ENCODE results near the gene CAND1. TPM values are rescaled to one million over a fixed set of nuclear protein-coding genes. Genes with fewer than 3 reads are reported as not detected.

The CAND1 gene
- 113 and 180 TPM in 2 replicates for total RNA-seq

DNA sequence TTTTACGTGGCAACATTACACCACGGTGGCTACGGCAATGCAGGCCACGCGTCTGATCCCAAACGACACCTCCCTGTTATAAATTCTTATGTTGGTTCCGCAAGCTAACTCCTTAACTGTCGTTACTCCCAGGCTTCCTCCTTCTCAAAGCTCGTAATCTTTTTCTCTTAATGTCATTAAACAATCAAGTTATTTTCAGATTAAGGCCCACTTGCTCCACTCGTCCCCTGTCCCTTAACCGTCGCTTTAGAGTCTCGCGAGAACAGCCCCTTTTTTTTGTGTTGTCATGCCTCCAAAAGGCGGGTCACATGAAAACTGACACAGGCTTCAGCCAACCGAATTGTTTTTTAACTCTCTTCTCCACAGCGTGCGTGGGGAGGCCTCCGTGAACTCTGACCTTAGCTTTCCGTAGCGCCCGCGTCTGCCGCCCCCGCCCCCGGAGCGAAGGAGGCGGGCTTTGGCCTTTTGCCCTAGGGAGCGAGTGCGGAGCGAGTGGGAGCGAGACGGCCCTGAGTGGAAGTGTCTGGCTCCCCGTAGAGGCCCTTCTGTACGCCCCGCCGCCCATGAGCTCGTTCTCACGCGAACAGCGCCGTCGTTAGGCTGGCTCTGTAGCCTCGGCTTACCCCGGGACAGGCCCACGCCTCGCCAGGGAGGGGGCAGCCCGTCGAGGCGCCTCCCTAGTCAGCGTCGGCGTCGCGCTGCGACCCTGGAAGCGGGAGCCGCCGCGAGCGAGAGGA lies at the start of gene CAND1:
CAND1 (plus strand) TSS at position 463 of the 737 bp plus-strand sequence. CDS start 360 bp downstream, outside the sequence.
- DNase-seq (ENCODE audit: low read depth), result peak; percentile 97

DNA sequence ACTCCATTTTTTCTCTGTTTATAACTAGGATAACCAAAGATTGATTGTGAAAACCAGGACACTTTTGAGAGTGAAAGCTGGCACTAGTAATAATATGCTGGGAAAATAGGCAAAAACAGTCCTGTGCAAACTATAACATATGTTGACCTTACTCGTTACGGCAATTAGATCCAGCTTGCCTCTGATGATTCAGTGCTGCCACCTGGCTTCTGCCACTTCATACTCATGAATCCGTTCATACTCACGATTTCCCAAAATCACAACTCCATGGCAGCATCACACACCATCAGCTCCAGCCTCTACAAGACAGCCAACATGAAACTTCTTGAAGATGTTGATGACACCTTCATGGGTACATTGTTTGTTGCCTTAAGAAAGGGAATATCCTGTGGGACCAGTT lies 49.1 kb upstream of the CAND1 start:
- DNase-seq (ENCODE audit: low read depth), result no peak

DNA sequence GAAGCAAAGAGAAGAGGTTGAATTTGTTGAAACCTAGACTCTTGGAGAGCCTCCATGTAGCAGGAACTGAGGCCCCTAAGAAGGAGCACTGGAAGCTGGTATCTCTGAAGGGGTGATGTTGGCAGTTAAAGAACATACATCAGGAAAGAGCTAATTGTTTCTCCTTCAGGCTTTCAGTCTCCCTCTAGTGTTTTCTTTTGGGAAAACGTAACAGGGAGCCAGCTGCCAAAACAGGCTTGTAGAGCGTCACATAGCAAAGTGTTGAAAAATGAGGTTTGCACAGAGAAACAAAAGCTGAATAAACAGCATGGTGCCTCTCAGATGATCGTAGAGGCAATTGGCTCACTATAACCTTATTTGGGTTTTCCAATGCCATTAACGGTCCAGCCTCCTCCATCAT lies 46.9 kb upstream of the CAND1 start:
- peak; percentile 30 for DNase-seq (ENCODE audit: low read depth)

DNA sequence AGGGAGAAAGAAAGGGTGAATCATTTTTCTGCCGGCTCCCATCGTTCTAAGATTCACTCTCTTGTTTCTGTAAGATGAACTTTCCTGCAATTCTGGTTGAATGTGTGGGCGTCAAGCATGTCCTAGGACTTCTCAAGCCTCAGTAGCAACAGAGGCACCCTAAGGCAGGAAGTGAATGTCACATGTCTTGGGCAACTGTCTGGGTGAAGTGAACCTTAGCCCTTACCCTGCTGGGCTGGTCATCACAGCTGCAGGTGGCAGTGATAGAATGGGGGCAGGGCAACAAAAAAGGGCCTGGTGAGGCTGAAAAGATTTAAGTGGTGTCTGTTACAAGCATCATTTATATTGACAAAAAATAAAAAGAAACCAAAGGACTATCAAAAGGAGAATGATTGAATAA lies 45.9 kb upstream of the CAND1 start:
- DNase-seq (ENCODE audit: low read depth), result peak; percentile 17

DNA sequence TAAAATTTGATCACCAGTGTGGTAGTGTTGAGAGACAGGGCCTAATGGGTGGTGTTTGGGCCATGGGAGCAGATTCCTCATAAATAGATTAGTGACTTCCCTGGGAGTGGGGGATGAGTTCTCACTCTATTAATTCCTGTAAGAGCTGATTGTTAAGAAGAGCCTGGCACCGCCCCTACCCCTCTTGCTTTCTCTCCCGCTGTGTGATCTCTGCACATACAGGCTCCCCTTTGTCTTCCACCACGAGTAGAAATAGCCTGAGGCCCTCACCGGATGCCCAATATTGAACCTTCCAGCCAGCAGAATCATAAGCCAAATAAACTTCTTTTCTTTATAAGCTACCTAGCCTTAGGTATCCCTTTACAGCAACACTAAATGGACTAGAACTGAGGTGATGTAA lies 31.9 kb upstream of the CAND1 start:
- DNase-seq (ENCODE audit: low read depth), result no peak

DNA sequence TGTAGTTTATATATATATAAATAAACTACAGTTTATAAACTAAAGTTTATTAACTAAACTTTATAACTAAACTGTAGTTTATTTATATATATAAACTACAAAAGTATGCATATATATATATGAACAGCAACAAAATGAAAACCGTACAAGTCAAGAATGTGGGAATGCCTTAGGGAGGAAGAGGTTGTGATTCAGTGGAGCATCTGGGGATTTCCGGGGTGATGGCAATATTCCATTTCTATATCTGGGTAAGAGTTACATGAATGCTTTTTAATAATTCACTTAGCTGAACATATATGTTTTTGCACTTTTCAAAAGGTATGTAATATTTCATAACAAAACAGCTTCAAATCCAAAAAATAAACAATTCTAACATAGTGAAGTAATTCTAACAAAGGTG lies 30.1 kb upstream of the CAND1 start:
- no peak for DNase-seq (ENCODE audit: low read depth)

DNA sequence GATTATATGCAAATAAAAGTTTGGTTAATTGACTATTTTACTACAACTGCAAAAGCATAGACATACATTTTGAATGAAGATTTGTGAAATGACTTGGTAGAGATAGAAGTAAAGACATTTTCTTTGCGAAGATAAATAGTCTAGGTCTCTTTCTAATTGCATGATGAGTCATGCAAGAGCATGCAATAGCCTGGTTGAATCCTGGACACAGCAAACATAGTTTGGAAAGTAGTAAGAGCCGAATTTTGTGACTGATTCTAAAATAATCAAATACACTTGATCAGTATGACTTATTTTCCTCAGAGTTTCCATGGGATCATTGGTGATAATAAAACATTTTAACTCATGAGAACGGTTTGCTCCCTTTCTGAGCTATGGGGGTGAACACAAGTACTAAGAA lies 27.7 kb upstream of the CAND1 start:
- DNase-seq (ENCODE audit: low read depth), result peak; percentile 17

DNA sequence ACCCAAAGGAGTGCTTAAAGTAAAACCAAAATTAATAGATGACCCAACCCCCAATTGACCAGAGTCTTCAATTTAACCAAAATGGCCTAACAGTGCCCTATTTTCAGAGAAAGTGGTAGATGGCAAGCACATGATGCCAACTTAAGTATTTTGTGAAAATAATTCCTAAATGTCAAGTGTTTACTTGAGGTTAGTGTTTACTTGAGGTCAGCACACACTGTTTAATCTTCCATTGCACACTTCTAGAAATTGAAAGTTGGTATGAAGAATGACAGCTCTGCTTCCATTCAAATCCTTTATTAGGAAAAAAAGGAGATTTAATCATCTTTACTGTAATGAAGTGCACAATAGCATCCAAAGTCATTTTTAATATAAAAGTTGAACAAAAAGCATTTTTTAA lies 25.9 kb upstream of the CAND1 start:
- no peak for DNase-seq (ENCODE audit: low read depth)

DNA sequence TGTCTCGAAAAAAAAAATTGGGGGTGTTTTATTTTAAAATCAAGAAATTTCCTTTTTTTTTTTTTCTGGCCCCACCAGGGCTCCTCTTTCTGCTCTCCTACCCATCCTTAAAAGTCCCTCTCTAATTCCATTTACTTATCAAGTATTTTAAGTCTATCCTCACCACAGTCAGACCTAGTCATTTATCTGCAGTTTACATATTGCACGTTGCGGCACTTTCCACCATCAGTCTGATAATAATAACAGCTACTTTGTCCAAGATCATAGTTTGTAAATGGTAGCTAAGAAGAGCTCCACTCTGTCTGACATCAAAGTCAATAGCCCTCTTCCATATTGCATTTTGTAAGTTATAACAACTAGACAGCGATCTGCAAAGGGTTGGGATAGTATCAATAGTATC lies 23.6 kb upstream of the CAND1 start:
- DNase-seq (ENCODE audit: low read depth), result no peak

DNA sequence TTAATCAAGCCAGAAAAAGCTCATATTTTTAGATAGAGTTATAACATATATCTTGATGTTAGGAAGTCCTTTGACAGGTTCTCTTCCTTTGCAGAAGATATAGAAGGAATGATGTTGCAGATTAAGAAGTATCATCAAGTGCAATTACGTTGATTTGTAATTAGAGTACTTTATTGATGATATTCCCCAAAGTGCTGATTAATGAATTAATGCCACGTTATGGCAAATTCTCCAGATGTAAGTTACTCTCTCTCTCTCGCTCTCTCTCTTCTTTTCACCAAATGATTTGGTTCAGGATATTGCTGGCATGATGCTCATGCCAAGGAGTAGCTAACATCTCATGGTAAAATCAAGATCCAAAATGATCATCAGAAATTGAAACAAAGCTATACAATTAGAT lies 18.1 kb upstream of the CAND1 start:
- no peak for DNase-seq (ENCODE audit: low read depth)

DNA sequence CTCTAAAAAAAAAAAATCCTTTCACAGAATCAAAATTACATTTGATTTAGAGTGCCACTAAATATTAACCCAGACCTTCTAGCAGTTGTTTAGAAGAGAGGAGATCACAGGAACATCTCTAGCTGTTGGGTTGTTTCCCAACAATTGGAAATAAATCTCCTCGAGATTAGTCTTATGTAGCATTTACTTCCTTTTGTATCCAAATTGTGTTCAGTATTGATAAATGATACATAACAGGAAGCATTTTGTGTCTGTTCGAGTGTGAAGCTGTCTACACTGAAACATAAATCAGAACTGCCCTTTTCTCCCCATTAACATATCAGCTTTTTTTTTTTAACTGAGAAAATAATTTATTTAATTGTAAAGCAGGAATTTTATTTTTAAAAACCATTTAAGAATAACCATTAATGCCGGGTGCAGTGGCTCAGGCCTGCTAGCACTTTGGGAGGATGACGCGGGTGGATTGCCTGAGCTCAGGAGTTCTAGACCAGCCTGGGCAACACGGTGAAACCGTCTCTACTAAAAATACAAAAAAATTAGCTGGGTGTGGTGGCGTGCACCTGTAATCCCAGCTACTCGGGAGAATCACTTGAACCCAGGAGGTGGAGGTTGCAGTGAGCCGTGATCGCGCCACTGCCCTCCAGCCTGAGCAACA lies 14.7 kb upstream of the CAND1 start:
- DNase-seq (ENCODE audit: low read depth), result no peak

DNA sequence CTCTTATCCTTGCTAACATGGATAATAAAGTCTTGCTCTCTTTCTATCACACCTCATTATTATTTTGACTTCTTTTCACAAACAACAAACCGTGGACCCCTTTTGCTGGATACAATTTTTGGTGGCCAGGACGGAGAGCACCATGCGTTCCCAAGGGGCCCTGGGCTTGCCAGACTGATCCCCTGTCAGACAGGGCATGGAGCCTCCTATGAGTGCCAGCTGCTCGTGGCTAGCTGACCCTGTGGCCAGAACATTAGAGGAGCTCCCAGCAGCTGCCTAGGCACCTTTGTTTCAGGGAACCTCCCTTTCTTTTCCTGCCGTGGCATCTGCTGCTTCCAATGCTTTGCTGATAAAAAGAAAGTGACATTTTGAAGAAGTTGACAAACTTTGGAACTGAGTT lies 12.5 kb upstream of the CAND1 start:
- DNase-seq (ENCODE audit: low read depth), result no peak

DNA sequence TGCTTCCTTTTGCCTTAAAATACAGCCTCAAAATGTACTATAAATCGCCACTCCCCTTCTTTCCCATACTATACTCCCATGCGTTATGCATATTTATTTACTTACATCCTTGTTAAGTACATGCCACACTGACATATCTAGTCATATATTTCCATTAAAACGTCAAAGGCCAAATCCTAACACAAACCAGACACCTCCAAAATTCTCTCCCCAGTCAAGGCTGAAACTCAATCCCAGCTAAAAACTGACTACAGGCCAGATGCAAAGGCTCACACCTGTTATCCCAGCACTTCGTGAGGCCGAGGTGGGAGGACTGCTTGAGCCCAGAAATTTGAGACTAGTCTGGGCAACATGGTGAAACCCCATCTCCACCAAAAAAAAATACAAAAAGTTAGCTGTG lies 5.7 kb upstream of the CAND1 start:
- no peak for DNase-seq (ENCODE audit: low read depth)

DNA sequence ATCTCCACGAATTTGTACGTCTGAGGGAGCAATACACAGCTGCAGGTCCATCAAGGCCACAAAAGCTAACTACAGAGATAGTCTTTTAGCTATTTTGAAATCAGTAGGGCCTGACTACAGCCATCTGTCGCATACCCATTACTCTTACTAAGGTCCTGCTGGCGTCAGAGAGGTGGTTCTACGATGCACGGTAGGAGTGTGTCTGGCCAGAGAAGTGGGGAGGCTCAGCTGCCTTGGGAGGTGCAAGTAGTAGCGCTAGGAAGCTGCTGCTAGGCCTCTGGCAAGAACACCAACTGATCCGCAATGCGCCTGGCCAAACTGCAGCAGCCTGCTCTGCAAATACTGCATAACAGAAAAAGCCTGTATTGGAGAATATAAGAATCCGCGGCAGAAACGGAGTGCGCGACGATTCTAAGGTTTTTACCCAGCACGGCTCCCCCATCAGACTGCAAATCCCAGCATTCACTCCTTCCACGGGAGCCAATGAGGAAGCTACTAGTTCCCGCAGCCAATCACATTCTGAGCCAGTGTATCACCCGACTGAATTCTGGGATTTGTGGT lies 743 bp upstream of the CAND1 start:
- peak; percentile 99 for DNase-seq (ENCODE audit: low read depth)

DNA sequence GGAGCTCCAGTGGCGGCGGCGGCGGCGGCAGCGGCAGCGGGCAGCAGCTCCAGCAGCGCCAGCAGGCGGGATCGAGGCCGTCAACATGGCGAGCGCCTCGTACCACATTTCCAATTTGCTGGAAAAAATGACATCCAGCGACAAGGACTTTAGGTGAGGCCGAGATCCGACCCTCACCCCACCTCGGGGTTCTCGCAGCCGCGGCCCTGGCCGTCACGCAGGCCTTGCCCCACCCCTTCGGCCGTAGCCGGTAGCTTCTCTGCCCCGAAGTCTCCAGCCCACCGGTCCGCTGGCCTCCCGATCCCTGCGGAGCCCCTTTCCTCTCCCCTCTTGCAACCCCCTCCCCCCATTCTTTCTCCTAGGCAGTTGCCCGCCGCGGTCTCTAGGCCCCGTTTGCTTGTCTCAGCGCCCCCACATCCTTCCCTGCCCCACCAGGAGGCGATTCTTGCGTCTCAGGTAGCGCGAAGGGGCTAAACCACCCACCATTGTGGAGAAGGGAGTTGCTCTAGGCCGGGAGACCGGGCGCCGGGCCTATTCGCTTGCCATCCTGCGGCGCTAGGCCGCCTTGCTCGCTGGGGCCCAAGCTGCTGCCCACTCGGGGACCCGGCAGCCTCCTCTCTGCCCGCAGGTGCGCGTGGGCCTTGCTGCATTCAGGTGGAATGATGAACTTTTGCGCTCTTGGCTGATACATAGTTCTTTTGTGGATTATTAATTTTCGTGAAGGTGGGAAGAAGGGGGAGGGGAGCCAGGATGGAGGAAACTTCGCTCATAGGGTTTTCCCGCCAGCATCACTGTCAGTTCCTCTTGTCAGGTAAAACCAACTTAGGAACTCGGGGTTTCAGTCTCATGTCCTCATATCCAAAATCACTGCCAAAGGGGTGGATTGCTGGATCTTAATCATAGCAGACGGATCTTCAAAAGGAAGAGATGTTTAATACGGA lies 745 bp downstream of the CAND1 start:
- DNase-seq (ENCODE audit: low read depth), result no peak

DNA sequence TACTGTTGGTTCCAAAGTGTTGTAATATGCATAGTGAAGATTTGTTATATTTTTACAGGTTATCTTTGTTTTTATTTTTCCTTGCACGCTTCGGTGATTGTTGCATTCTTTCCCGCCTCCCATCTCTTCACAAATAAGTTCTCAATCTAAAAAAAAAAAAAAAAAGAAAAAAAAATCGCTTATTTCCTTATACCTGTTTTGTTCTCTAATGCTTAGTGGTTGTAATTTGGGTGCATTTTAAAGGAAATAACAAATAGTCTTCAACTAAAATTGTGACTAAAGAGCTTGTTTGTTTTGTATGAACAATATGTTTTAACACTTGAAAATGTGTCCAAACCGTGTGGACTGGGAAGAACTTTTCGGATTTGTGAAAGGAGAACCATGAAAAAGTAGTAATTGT lies 1.5 kb downstream of the CAND1 start:
- DNase-seq (ENCODE audit: low read depth), result no peak

DNA sequence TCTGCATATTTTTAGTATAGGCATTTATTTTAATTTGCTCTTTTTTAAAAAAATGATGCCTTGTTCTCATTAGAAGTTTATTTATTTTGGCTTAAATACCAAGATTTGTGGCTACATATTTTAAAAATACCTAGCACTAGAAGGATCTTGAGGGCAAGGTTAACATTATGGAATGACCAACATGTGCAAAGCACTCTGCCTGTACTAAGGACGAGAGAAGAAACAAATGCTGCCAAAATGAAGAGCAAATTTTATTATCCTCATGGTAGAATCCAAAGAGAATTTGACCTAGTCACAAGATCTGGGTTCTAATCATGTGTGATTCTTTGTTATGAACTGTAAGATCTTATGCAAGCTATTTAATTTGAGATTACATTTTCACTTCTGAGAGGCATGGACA lies 2.8 kb downstream of the CAND1 start:
- no peak for DNase-seq (ENCODE audit: low read depth)

DNA sequence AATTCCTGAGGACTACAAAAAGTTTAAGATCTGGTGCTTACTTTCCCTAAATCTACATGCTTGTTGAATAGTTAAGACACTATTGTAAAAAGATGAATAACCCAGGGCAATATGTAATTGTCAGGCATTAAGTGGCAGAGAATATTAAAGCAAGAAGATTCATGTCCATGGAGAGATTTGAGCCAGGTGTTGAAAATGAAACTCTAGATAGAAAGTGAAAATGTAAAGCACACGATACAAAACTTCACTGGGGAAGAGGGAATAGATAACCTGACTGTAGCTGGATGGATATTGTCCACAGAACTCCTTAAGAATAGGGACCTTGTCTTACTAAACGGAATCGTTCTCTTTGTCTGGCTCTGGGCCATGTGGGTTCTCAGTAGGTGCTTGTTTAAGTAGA lies 5.0 kb downstream of the CAND1 start:
- no peak for DNase-seq (ENCODE audit: low read depth)

DNA sequence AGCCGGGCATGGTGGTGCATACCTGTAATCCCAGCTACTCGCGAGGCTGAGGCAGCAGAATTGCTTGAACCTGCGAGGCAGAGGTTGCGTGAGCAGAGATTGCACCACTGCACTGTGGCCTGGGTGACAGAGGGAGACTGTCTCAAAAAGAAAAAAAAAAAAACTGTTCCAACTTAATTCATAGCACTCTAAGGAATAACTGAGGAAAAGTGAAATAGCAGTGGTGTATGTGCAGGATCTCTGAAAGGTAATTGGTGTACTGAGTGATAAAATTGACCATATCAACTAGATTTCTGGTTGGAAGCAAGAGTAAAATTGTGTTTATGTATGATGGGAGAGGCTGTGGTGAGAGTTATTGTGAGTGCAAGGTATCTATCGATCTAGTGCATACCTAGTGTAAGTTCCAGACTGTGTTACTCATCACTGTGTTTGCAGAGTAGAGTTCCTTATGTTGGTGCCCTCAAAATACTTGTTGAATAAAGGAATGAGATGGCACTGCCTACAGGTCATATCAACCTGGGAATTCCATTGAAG lies 6.3 kb downstream of the CAND1 start:
- DNase-seq (ENCODE audit: low read depth), result peak; percentile 47

DNA sequence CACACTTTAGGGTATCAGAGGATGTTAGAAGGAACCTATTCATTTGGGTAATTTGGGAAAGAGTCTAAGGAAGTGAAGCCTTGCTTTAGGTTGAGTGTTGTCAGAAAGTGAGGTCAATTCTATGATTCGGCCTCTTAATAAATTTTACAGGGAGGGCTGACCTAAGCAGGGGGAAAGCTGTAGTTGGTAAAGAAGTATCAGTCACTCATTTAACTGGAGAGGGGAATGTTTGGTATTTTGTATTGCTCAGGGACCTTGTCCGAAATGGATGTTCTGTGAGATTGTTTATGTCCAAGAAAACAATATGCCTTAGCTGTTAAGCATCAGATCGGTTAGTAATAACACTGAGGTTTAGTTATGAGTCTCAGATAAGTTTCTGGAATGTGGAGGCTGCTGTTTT lies 7.3 kb downstream of the CAND1 start:
- DNase-seq (ENCODE audit: low read depth), result no peak

DNA sequence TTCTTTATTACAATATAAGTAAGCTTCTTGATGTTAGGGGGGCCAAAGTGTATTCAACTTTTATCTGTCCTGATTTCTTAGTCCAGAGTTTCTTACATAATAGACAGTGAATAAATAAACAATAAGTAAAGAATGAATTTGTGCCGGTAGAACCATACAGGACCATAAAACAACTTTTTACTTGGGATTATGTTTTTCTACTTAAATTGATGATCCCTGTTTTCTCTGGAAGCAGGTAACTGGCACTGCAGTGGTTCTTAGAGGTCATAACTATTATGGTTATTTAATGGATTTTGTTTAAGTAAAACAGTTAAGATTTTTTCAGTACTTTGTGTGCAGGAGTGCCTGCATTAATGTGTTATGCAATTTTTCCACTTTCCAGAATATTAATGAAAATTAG lies 10.5 kb downstream of the CAND1 start:
- DNase-seq (ENCODE audit: low read depth), result no peak

DNA sequence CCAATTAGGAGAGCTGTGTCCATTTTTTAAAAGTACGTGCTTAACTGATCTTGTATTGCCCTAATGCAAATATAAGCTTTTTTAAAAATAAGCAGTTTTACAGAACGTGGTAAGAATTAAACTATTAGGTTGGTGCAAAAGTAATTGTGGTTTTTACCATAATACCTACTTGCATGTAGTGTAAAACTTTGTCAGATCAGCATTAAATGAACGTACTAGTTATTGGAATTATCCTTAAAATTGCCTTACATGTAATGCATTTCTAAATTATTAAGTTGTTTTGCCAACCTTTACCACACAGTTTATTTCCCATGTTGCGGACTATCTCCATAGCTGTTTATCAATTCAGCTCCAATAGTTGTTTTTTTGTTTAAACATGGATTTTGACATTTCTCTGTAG lies 10.9 kb downstream of the CAND1 start:
- DNase-seq (ENCODE audit: low read depth), result no peak
